Liver (tissue), 9 donors: Measurements from ENCODE around the gene NBEAL2. TPM values are rescaled to one million over a fixed set of nuclear protein-coding genes. Genes with fewer than 3 reads are reported as not detected.
"Not testable (repeated sequence)": the region's sequence is repeated elsewhere in the genome, so short reads cannot be mapped to it uniquely, and the experiment has no call there.

ENCODE experiments used
- DNase-seq: peaks from one replicate; pipeline ENCODE4 v3.0.0-alpha.2; 2017; ENCODE audit warnings: low spot score
- H3K27ac ChIP-seq, 2 donors: one replicate each; pipeline ENCODE4 v1.7.0; 2013; ENCODE audit warnings: inconsistent platforms in 2 of 2, low read length in 2 of 2, control low read depth in 1 of 2, low read depth in 1 of 2, mild to moderate bottlenecking in 1 of 2
- H3K27me3 ChIP-seq, 4 donors: one replicate each; pipeline versions ENCODE4 v1.6.1 to v1.7.0; 2013; ENCODE audit warnings: low read length in 3 of 4, inconsistent platforms in 1 of 4, mild to moderate bottlenecking in 1 of 4, moderate library complexity in 1 of 4; ENCODE audit not compliant: control insufficient read depth in 4 of 4, insufficient read depth in 4 of 4
- H3K36me3 ChIP-seq, 4 donors: one replicate each; pipeline versions ENCODE4 v1.6.1 to v1.7.0; 2013; ENCODE audit warnings: low read length in 3 of 4, mild to moderate bottlenecking in 3 of 4, low read depth in 1 of 4, moderate library complexity in 1 of 4; ENCODE audit not compliant: control insufficient read depth in 4 of 4, insufficient read depth in 3 of 4
- H3K4me1 ChIP-seq, 4 donors: one replicate each; pipeline versions ENCODE4 v1.6.1 to v1.7.0; 2013; ENCODE audit warnings: low read length in 3 of 4, mild to moderate bottlenecking in 3 of 4, moderate library complexity in 1 of 4; ENCODE audit not compliant: control insufficient read depth in 4 of 4, insufficient read depth in 4 of 4
- H3K4me3 ChIP-seq, 3 donors: one replicate each; pipeline versions ENCODE4 v1.6.1 to v1.7.0; 2013; ENCODE audit warnings: low read length in 3 of 3, control low read depth in 1 of 3, low read depth in 1 of 3, mild to moderate bottlenecking in 1 of 3
- H3K9ac ChIP-seq, 2 donors: one replicate each; pipeline ENCODE4 v1.7.0; 2013; ENCODE audit warnings: low read length in 2 of 2, mild to moderate bottlenecking in 2 of 2, moderate library complexity in 2 of 2, control low read depth in 1 of 2, low read depth in 1 of 2
- H3K9me3 ChIP-seq, 4 donors: one replicate each; pipeline versions ENCODE4 v1.6.1 to v1.7.0; 2013; ENCODE audit warnings: low read length in 3 of 4; ENCODE audit not compliant: control insufficient read depth in 4 of 4
- FOXA1 ChIP-seq: IDR thresholded peaks from 2 replicates; pipeline ENCODE4 v1.6.1; 2016; ENCODE audit warnings: antibody characterized with exemption
- FOXA2 ChIP-seq: IDR thresholded peaks from 2 replicates; pipeline ENCODE4 v1.6.1; 2016; ENCODE audit warnings: antibody characterized with exemption
- GABPA ChIP-seq, 2 donors: IDR thresholded peaks in 1 of 2; conservative IDR thresholded peaks in 1 of 2; 2 replicates each; pipeline ENCODE4 v1.6.1; 2016; ENCODE audit warnings: antibody characterized with exemption in 2 of 2, mild to moderate bottlenecking in 1 of 2, moderate library complexity in 1 of 2
- HNF4A ChIP-seq, 2 donors: conservative IDR thresholded peaks; 2 replicates each; pipeline ENCODE4 v1.6.1; 2016; ENCODE audit warnings: antibody characterized with exemption in 2 of 2, mild to moderate bottlenecking in 2 of 2
- HNF4G ChIP-seq: IDR thresholded peaks from 2 replicates; pipeline ENCODE4 v1.6.1; 2016; ENCODE audit warnings: antibody characterized with exemption
- JUND ChIP-seq, 2 donors: IDR thresholded peaks; 2 replicates each; pipeline ENCODE4 v1.6.1; 2016; ENCODE audit warnings: antibody characterized with exemption in 2 of 2
- MAX ChIP-seq: IDR thresholded peaks from 2 replicates; pipeline ENCODE4 v1.6.1; 2016; ENCODE audit warnings: antibody characterized with exemption
- NR2F2 ChIP-seq: IDR thresholded peaks from 2 replicates; pipeline ENCODE4 v1.6.1; 2016; ENCODE audit warnings: antibody characterized with exemption
- REST ChIP-seq: IDR thresholded peaks from 2 replicates; pipeline ENCODE4 v1.6.1; 2016; ENCODE audit warnings: antibody characterized with exemption, mild to moderate bottlenecking
- SP1 ChIP-seq: IDR thresholded peaks from 2 replicates; pipeline ENCODE4 v1.6.1; 2018; ENCODE audit warnings: antibody characterized with exemption, mild to moderate bottlenecking
- TAF1 ChIP-seq: conservative IDR thresholded peaks from 2 replicates; pipeline ENCODE4 v1.6.1; 2016; ENCODE audit warnings: antibody characterized with exemption, mild to moderate bottlenecking
- YY1 ChIP-seq: IDR thresholded peaks from 2 replicates; pipeline ENCODE4 v1.6.1; 2016; ENCODE audit warnings: antibody characterized with exemption, mild to moderate bottlenecking
- ZBTB33 ChIP-seq: IDR thresholded peaks from 2 replicates; pipeline ENCODE4 v1.6.1; 2016; ENCODE audit warnings: antibody characterized with exemption
- WGBS: extraction: QIAGEN DNeasy Blood & Tissue Kit; methylation state at CpG from one replicate; pipeline ENCODE4 v1.1.7; 2013; 5-methylcytosine and 5-hydroxymethylcytosine counted together
- polyA plus RNA-seq, 2 donors: library from polyadenylated mRNA; stranded (reverse) in 1 of 2; unstranded in 1 of 2; fragments of 200-250 nt in 1 of 2; fragments of >200 nt in 1 of 2; fragmentation: Nextera tagmentation in 1 of 2; extraction: Ambion mirVana in 1 of 2; gene quantifications; one replicate each; pipeline versions ENCODE4 v1.2.1 to v1.2.3, GENCODE V29; 2013 to 2015
- total RNA-seq, 2 donors: library from RNA; depleted of rRNA; stranded (reverse); fragments of >200 nt; gene quantifications; one replicate each; pipeline ENCODE4 v1.2.3, GENCODE V29; 2014
- donor health status: healthy.
- donor health status: healthy.
- donor health status: healthy.
- donor health status: healthy.
- donor health status: healthy.

NBEAL2 gene
- total and polyA plus RNA-seq, 4 donors, result 2.0 to 20.7 (median 7.6) TPM

GRCh38 chr3:46962427-46962826, 17.0 kb upstream of the NBEAL2 start:
- Histone ChIP-seq H3K4me3 (no peak overlapping the region), H3K4me1 (peaks cover 23 to 61% (median 44%) of the 10 kb centered on the region in 4 donors), H3K27ac (no peak overlapping the region), H3K27me3 (no peaks in the 10 kb centered on the region), H3K9me3 (no peaks in the 10 kb centered on the region), H3K36me3 (peaks cover 0 to 2% (median 0%) of the 10 kb centered on the region in 4 donors), H3K9ac (no peak overlapping the region)
- 99% methylated on average over 1 of the region's 1 CpG for WGBS
- TF ChIP-seq GABPA (IDR thresholded peaks at IDR 0.05 in 1 of 2, conservative IDR thresholded peaks at IDR 0.05 in 1 of 2) (no peak), HNF4A (conservative IDR thresholded peaks at IDR 0.05) (no peak), MAX (no peak), NR2F2 (no peak), FOXA1 (no peak), ZBTB33 (no peak), JUND (IDR thresholded peaks at IDR 0.05) (no peak), YY1 (no peak), HNF4G (no peak), TAF1 (no peak), SP1 (no peak), FOXA2 (no peak), REST (no peak)
- no peak for DNase-seq

GRCh38 chr3:46962990-46963389, 16.5 kb upstream of the NBEAL2 start:
- peaks cover 27 to 67% (median 48%) of the 10 kb centered on the region in 4 donors for H3K4me1 ChIP-seq
- H3K27ac ChIP-seq, result no peak overlapping the region
- no peak for DNase-seq
- H3K9me3 ChIP-seq, result no peaks in the 10 kb centered on the region
- no peak overlapping the region for H3K4me3 ChIP-seq
- peaks cover 0 to 2% (median 0%) of the 10 kb centered on the region in 4 donors for H3K36me3 ChIP-seq
- 93% methylated on average over 1 of the region's 1 CpG for whole genome bisulfite sequencing
- no peak for TF ChIP-seq JUND (IDR thresholded peaks at IDR 0.05)
- no peak overlapping the region for H3K9ac ChIP-seq
- no peaks in the 10 kb centered on the region for H3K27me3 ChIP-seq

- H3K27ac ChIP-seq, H3K4me3 ChIP-seq, H3K9me3 ChIP-seq, H3K27me3 ChIP-seq, DNase-seq, H3K9ac ChIP-seq, H3K36me3 ChIP-seq: not testable (repeated sequence)
- H3K4me1 ChIP-seq, result peaks cover 36 to 70% (median 53%) of the 10 kb centered on the region in 4 donors
- WGBS, result 95% methylated on average over 36 of the region's 36 CpGs
These were observed 15.4 kb upstream of the NBEAL2 start for GRCh38 chr3:46964038-46964590.
